OCI-LY7 (cell line): Measurements from ENCODE around the gene HTRA1.

Experiments used
- EZH2phosphoT487 ChIP-seq: fragments of 200-600 bp; sonication (generic); IDR thresholded peaks from 2 replicates; pipeline ENCODE4 v1.6.1; 2018; ENCODE audit warnings: low read depth, borderline replicate concordance, mild to moderate bottlenecking, mixed run types, antibody characterized with exemption, low read length, moderate library complexity, mixed read lengths
- TF ChIP-seq, protein P1 (sequence below): fragments of 200-600 bp; sonication (generic); conservative IDR thresholded peaks from 2 replicates; pipeline ENCODE4 v1.5.1; 2014; ENCODE audit warnings: mild to moderate bottlenecking, antibody characterized with exemption, low read length, moderate library complexity, mixed read lengths

DNA sequence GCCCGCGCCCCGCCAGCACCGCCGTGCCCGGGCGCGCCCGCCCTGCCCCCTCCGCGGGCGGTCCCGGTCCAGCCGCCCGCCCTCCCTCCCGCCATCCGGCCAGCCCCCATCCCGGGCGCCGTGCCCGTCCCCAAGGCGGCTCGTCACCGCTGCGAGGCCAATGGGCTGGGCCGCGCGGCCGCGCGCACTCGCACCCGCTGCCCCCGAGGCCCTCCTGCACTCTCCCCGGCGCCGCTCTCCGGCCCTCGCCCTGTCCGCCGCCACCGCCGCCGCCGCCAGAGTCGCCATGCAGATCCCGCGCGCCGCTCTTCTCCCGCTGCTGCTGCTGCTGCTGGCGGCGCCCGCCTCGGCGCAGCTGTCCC is at the start of gene HTRA1:
- TF ChIP-seq, protein P1, sequence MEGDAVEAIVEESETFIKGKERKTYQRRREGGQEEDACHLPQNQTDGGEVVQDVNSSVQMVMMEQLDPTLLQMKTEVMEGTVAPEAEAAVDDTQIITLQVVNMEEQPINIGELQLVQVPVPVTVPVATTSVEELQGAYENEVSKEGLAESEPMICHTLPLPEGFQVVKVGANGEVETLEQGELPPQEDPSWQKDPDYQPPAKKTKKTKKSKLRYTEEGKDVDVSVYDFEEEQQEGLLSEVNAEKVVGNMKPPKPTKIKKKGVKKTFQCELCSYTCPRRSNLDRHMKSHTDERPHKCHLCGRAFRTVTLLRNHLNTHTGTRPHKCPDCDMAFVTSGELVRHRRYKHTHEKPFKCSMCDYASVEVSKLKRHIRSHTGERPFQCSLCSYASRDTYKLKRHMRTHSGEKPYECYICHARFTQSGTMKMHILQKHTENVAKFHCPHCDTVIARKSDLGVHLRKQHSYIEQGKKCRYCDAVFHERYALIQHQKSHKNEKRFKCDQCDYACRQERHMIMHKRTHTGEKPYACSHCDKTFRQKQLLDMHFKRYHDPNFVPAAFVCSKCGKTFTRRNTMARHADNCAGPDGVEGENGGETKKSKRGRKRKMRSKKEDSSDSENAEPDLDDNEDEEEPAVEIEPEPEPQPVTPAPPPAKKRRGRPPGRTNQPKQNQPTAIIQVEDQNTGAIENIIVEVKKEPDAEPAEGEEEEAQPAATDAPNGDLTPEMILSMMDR = no peak
- TF ChIP-seq EZH2phosphoT487 = no peak
